SJCRH30 (cell line): Measurements from ENCODE around the gene IRGC. TPM values are rescaled to one million over a fixed set of nuclear protein-coding genes. Genes with fewer than 3 reads are reported as not detected.

Experiments
- DNase-seq, 2 experiments: peaks; one replicate each; pipeline ENCODE4 v3.0.0-alpha.2; 2015 to 2020
- H3K27ac ChIP-seq: fragments of 250-450 bp; sonication (Bioruptor Pico); 2 replicates; pipeline ENCODE4 v1.5.1; 2020; ENCODE audit warnings: mild to moderate bottlenecking, moderate library complexity
- H3K27me3 ChIP-seq: fragments of 250-450 bp; sonication (Bioruptor Pico); 2 replicates; pipeline ENCODE4 v1.5.1; 2020; ENCODE audit warnings: mild to moderate bottlenecking, moderate library complexity
- H3K36me3 ChIP-seq: fragments of 250-450 bp; sonication (Bioruptor Pico); 2 replicates; pipeline ENCODE4 v1.5.1; 2020; ENCODE audit warnings: mild to moderate bottlenecking, moderate library complexity
- H3K4me1 ChIP-seq: fragments of 250-450 bp; sonication (Bioruptor Pico); 2 replicates; pipeline ENCODE4 v1.5.1; 2020; ENCODE audit warnings: mild to moderate bottlenecking, moderate library complexity
- H3K4me3 ChIP-seq: fragments of 250-450 bp; sonication (Bioruptor Pico); 2 replicates; pipeline ENCODE4 v1.5.1; 2020; ENCODE audit warnings: mild to moderate bottlenecking, moderate library complexity
- H3K9me3 ChIP-seq: fragments of 250-450 bp; sonication (Bioruptor Pico); replicated peaks from 2 replicates; pipeline ENCODE4 v1.5.1; 2020; ENCODE audit warnings: mild to moderate bottlenecking, moderate library complexity
- total RNA-seq: library from RNA; depleted of rRNA; stranded (reverse); fragments of >200 nt; shearing (Covaris generic); gene quantifications from 2 replicates; pipeline ENCODE4 v1.2.3, GENCODE V29; 2014; rRNA removed

The IRGC gene
- total RNA-seq, 1 experiment from 2014 or later: not detected

DNA sequence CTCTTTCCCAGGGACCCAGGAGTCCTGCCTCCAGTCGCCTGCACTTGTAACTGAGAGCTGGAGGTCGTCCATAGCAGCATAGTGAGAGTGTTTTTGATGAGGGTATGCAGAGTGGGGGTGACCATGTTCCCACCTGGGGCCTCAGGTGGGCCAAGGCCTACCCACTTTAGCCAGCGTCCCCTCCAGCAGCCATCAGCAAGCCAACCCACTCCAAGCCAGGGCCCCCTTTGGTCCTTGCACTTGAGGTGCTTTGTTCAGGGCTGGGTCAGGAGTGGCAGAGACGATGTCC, 50.8 kb downstream of the IRGC start:
- no peaks in the 10 kb centered on the region for H3K27me3 ChIP-seq
- H3K36me3 ChIP-seq: no peaks in the 10 kb centered on the region
- no peak for DNase-seq
- no peak overlapping the region for H3K27ac ChIP-seq
- H3K4me1 ChIP-seq: no peaks in the 10 kb centered on the region
- no peak overlapping the region for H3K4me3 ChIP-seq
- H3K9me3 ChIP-seq: no peaks in the 10 kb centered on the region

DNA sequence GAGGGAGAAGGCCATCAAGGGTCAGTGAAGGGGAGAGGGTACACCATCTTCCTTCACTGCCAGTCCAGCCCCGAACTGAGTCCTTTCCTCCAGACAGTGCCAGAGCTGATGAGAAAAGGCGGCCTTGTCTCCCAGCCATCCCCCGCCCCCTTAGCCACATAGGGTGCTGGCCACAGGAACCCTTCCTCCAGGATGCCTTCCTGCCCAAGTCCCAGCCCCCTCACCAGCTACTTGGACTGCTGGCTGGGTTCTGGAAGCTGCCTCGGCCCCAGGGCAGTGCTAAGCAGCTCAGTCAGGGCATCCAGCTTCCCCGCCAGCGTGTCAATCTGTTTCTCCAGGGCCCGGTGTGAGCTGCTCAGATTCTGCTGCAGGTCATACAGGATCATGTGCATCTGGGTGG, 51.4 kb downstream of the IRGC start:
- Histone ChIP-seq H3K36me3 (no peaks in the 10 kb centered on the region), H3K9me3 (no peaks in the 10 kb centered on the region), H3K4me1 (no peaks in the 10 kb centered on the region), H3K27me3 (no peaks in the 10 kb centered on the region), H3K4me3 (no peak overlapping the region), H3K27ac (no peak overlapping the region)
- no peak for DNase-seq

DNA sequence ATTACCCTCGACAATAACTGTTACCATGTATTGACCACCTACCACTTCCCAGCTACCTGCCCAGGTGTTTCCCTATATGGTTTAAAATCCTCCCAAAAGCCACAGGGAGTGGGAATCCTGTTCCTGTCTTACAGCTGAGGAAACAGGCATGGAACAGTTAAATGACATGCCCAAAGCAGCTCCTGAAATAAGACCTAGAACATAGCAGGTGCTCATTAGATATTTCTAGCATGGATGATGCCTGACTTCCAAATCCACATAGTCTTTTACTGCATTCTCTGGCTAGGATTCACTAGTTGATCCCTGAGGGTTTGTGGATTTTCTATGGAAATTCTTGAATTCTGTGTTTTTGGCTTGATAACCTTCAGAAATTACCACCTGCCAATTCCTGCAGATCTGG, 51.9 kb downstream of the IRGC start:
- no peak overlapping the region for H3K4me3 ChIP-seq
- H3K36me3 ChIP-seq: no peaks in the 10 kb centered on the region
- H3K9me3 ChIP-seq: no peaks in the 10 kb centered on the region
- H3K4me1 ChIP-seq: no peaks in the 10 kb centered on the region
- H3K27ac ChIP-seq: no peak overlapping the region
- DNase-seq: no peak
- no peaks in the 10 kb centered on the region for H3K27me3 ChIP-seq

DNA sequence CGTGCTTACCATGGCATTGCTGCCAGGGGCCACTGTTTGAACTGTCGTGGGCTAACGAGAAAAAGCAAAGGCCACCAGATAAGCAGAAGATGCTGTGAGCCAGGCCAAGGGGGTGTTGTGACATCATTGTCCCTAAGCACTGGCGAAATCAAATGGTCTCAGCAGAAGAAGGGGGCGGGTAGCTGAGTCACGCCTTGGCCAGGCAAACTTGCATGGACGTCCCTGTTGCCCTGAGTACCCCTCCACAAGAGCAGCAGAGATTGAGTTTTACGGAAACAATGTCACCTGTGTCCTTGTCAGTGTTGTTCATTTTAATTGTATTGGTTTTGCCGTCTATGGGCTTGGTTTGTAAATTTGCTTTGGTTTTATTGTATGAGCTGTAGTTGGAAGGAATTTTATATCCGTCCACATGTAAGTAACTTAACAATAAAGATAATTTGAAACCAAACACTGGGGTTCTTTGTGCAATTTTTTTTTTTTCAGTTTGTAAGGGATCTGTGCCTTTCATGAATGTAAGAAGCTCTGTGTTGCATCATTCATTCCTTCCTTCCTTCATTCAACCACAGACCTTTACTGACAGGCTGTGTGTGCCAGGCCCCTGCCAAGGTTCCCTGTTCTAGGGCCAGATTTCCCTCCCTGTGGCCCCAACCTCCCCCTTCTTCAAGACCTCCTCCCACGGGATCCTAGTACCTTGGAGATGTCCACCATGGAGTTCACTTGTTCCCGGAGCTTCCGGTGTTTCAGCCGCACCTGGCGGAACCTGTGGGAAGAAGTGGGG, 52.6 kb downstream of the IRGC start:
- no peak for DNase-seq
- Histone ChIP-seq H3K4me3 (no peak overlapping the region), H3K9me3 (no peaks in the 10 kb centered on the region), H3K36me3 (no peaks in the 10 kb centered on the region), H3K27ac (no peak overlapping the region), H3K4me1 (no peaks in the 10 kb centered on the region), H3K27me3 (no peaks in the 10 kb centered on the region)

DNA sequence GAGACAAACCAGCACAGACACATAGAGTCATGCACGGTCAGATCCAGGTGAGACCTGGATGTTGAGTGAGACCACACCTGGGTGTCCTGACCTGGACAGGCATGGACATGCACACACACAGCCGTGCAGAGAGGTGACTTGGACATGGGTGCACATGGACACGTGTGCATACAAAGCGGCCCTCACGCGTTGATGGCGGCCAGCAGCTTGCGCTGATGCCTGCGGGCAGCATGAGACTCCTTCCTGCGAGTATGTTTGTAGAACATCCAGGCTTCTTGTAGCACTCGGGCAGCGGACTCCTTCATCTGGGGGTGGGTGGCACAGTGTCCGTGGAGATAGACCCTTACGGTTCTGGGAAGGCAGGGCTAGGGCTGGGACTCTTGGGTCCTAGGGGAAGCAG, 53.4 kb downstream of the IRGC start:
- H3K36me3 ChIP-seq: no peaks in the 10 kb centered on the region
- H3K4me1 ChIP-seq: no peaks in the 10 kb centered on the region
- DNase-seq: no peak
- no peak overlapping the region for H3K4me3 ChIP-seq
- no peaks in the 10 kb centered on the region for H3K27me3 ChIP-seq
- no peaks in the 10 kb centered on the region for H3K9me3 ChIP-seq
- H3K27ac ChIP-seq: no peak overlapping the region

Other genes starting within 250 kb of the IRGC start
- 4.4 and 5.2 TPM in 2 replicates for gene PHLDB3, start 211.3 kb upstream of the IRGC start, total RNA-seq
- 11.5 and 12.2 TPM in 2 replicates for gene ETHE1, start 188.9 kb upstream of the IRGC start, total RNA-seq
- gene ZNF575, start 182.9 kb upstream of the IRGC start, total RNA-seq: not detected in 2 replicates
- gene XRCC1, start 140.5 kb upstream of the IRGC start, total RNA-seq: 43.0 and 43.5 TPM in 2 replicates
- 2.7 and 3.9 TPM in 2 replicates for gene PINLYP, start 140.3 kb upstream of the IRGC start, total RNA-seq
- gene IRGQ, start 119.9 kb upstream of the IRGC start, total RNA-seq: 24.0 and 24.6 TPM in 2 replicates
- 10.3 and 13.1 TPM in 2 replicates for gene ZNF576, start 119.5 kb upstream of the IRGC start, total RNA-seq
- gene SRRM5, start 104.0 kb upstream of the IRGC start, total RNA-seq: 0.10 and 0.12 TPM in 2 replicates
- gene ZNF428, start 96.4 kb upstream of the IRGC start, total RNA-seq: 46.8 and 56.2 TPM in 2 replicates
- 3.1 and 3.2 TPM in 2 replicates for gene CADM4, start 76.2 kb upstream of the IRGC start, total RNA-seq
- 9.4 and 16.6 TPM in 2 replicates for gene PLAUR, start 45.9 kb upstream of the IRGC start, total RNA-seq
- 22.5 and 25.7 TPM in 2 replicates for gene SMG9, start 38.9 kb downstream of the IRGC start, total RNA-seq
- gene KCNN4, start 64.9 kb downstream of the IRGC start, total RNA-seq: 0.38 and 0.63 TPM in 2 replicates
- 0.06 and 0.35 TPM in 2 replicates for gene LYPD5, start 86.4 kb downstream of the IRGC start, total RNA-seq
- gene ZNF283, start 111.2 kb downstream of the IRGC start, total RNA-seq: 9.7 and 15.0 TPM in 2 replicates
- 0.63 and 1.6 TPM in 2 replicates for gene ZNF404, start 167.9 kb downstream of the IRGC start, total RNA-seq
- gene ZNF45, start 219.2 kb downstream of the IRGC start, total RNA-seq: 14.2 and 14.4 TPM in 2 replicates
- gene ZNF221, start 235.2 kb downstream of the IRGC start, total RNA-seq: 7.5 and 8.5 TPM in 2 replicates